Transverse colon (tissue), 4 donors: ENCODE measurements around the gene FOXP1.

Experiments
- POLR2A ChIP-seq: fragments of 450-650 bp; IDR thresholded peaks from one replicate; pipeline ENCODE4 v1.6.1; 2016; ENCODE audit warnings: antibody characterized with exemption, mild to moderate bottlenecking, moderate library complexity
- POLR2AphosphoS5 ChIP-seq, 3 donors: sonication (generic); formaldehyde crosslinking; IDR thresholded peaks; one replicate each; pipeline ENCODE4 v1.6.1; 2016; ENCODE audit warnings: antibody characterized with exemption in 3 of 3
- TF ChIP-seq, protein P1 (sequence below), 5 experiments: fragments of 200-600 bp in 3 of 5; fragments of 450-650 bp in 2 of 5; sonication (generic) in 3 of 5; IDR thresholded peaks; 1 replicate in 2 of 5; 2 replicates in 3 of 5; pipeline ENCODE4 v1.5.1; 2016 to 2017; ENCODE audit warnings: antibody characterized with exemption in 5 of 5, inconsistent platforms in 3 of 5, mild to moderate bottlenecking in 2 of 5, moderate library complexity in 1 of 5

GRCh38 chr3:71600646-71601288 lies 17.2 kb upstream of the FOXP1 start:
- TF ChIP-seq, protein P1, sequence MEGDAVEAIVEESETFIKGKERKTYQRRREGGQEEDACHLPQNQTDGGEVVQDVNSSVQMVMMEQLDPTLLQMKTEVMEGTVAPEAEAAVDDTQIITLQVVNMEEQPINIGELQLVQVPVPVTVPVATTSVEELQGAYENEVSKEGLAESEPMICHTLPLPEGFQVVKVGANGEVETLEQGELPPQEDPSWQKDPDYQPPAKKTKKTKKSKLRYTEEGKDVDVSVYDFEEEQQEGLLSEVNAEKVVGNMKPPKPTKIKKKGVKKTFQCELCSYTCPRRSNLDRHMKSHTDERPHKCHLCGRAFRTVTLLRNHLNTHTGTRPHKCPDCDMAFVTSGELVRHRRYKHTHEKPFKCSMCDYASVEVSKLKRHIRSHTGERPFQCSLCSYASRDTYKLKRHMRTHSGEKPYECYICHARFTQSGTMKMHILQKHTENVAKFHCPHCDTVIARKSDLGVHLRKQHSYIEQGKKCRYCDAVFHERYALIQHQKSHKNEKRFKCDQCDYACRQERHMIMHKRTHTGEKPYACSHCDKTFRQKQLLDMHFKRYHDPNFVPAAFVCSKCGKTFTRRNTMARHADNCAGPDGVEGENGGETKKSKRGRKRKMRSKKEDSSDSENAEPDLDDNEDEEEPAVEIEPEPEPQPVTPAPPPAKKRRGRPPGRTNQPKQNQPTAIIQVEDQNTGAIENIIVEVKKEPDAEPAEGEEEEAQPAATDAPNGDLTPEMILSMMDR (IDR thresholded peaks at IDR 0.05) = no peak
- TF ChIP-seq POLR2AphosphoS5 (IDR thresholded peaks at IDR 0.05) (no peak), POLR2A (no peak)
